ENCODE data around the gene ALG8.

GRCh38 chr11:78161962-78162371 is 22.5 kb upstream of the ALG8 start:
- TF ChIP-seq CTCF (IDR thresholded peaks at IDR 0.05) (no peak), POLR2A (IDR thresholded peaks at IDR 0.05) (no peak), POLR2AphosphoS5 (IDR thresholded peaks at IDR 0.05) (no peak), EP300 (IDR thresholded peaks at IDR 0.05) (no peak)
